Adrenal gland (tissue), 5 donors: ENCODE measurements around the gene CCDC24.

ENCODE experiments used
- CTCF ChIP-seq, 6 experiments: fragments of 450-650 bp in 4 of 6; fragments of 200-600 bp in 2 of 6; sonication (generic) in 1 of 6; IDR thresholded peaks; 1 replicate in 5 of 6; 2 replicates in 1 of 6; pipeline versions ENCODE4 v1.5.1 to v1.8.0; 2016 to 2021; ENCODE audit warnings: antibody characterized with exemption in 6 of 6, mild to moderate bottlenecking in 2 of 6, moderate library complexity in 1 of 6
- POLR2A ChIP-seq, 2 donors: fragments of 450-650 bp; IDR thresholded peaks; one replicate each; pipeline ENCODE4 v1.6.1; 2017; ENCODE audit warnings: antibody characterized with exemption in 2 of 2, mild to moderate bottlenecking in 2 of 2, moderate library complexity in 1 of 2
- donor health status: DM: no; HTN: no; CAD: no.

- TF ChIP-seq CTCF (IDR thresholded peaks at IDR 0.05) (no peak), POLR2A (IDR thresholded peaks at IDR 0.05) (no peak)
These were observed 19.6 kb downstream of the CCDC24 start for GRCh38 chr1:44010935-44011471.
